ENCODE data around the gene SAMSN1.
A peak's percentile ranks its signal among the peaks of the same experiment; 100 is the strongest.

The SAMSN1 gene

DNA sequence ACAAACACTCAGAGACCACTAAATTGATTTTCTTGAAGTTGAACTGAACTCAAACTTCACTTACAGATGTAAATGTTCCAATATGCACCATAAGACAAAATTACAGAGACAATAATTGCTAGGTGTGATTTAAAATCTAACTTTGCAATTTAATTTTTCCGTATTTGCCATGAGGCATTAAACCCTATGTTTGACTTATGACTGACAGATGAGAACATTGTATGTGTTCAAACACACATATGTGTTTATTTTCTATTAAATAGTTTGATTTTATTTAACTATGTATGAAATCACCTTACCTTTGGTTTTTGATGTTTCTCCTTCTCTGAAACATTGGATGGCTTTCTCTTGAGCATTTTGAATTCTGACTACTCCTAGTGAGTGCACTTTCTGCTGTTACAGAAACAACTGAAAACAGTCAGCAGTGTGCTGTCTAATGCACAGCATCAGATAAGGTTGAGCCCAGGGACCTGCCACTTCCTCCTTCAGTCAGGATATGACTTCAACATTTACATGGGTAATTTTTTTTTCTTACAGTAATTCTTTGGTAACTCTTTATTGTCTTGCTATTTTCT is at the start of gene SAMSN1:
Gene SAMSN1, minus strand, starts transcription at position 410 of the 575 bp plus-strand sequence. Its CDS starts 54 bp downstream, at position 356.
- DNase-seq (ENCODE audit: low spot score) = peak; percentile 51

GRCh38 chr21:14595449-14595848 is 49.3 kb upstream of the SAMSN1 start:
- no peak for DNase-seq (ENCODE audit: low spot score)

DNA sequence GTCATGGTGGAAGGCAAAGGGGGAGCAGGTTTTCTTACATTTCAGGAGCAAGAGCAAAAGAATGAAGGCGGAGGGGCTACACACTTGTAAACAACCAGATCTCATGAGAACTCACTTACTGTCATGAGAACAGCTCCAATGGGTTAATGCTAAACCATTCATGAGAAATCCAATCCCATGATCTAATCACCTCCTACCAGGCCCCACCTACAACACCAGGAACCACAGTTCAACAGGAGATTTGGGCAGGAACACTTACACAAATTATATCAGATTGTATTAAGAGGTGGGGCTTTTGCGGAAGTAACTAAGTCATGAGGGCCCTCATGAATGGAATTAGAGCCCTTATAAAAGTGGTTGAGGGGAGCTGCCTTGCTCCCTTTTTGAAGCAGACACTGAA is 48.9 kb upstream of the SAMSN1 start:
- no peak for DNase-seq (ENCODE audit: low spot score)

GRCh38 chr21:14593230-14593629 is 47.1 kb upstream of the SAMSN1 start:
- no peak for DNase-seq (ENCODE audit: low spot score)

- no peak for DNase-seq (ENCODE audit: low spot score)
Measured at GRCh38 chr21:14592296-14593000, 46.3 kb upstream of the SAMSN1 start.

DNA sequence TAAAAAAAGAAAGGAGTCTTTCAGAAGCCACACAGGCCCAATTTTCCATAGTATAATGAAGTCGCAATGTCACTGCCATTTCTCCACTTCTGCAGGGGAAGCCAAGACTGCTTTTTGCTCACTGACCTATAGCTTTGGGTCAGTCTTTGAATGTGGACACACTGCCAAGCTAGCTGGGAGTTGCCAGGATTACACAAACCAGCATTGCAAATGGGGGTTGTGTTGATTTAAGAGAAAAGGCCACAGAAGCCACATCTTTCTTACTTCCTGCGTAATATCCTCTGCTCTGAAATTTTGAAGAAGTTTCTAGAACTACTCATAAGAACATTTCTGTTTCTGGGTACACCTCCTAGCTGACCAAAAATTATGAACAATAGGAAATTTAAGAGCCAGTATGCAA is 45.8 kb upstream of the SAMSN1 start:
- no peak for DNase-seq (ENCODE audit: low spot score)

DNA sequence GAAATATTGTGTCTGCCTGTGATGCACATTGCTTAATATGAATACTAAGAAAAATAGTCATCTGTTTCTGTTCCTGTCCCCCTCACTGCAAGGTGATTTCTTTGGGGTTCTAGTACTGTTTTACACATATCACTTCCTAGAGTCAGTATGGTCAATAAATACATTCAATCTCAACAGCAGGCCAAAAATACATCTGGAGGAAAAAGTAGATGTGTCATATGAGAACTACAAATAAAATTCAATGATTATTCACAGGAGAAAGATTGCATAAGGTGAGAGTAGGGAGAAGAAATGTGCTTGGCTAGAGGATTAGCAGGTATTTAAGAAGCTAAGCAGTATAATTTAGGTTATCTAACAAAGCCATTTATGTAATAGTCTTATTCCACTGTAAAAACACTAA is 45.3 kb upstream of the SAMSN1 start:
- no peak for DNase-seq (ENCODE audit: low spot score)

GRCh38 chr21:14589855-14590563 is 43.9 kb upstream of the SAMSN1 start:
- no peak for DNase-seq (ENCODE audit: low spot score)

DNA sequence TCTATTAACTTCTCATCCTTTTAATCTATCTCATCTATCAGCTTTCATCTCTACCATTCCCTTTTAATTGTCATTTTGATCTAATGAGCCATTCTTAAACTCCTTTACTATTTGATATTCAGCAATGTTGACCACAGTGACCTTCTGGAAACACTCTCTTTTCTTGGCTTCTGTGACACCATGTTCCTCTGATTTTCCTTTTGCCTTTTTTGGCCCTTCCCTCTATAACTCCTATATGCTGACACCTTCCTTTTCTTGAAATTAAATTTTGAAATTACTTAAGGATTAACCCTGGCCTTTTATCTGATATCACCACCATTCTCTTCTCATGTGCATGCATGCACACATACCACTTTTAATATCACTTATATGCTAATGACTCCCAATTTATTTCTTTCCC is 41.2 kb upstream of the SAMSN1 start:
- DNase-seq (ENCODE audit: low spot score) = no peak

GRCh38 chr21:14585122-14585521 is 39.0 kb upstream of the SAMSN1 start:
- DNase-seq (ENCODE audit: low spot score) = no peak

DNA sequence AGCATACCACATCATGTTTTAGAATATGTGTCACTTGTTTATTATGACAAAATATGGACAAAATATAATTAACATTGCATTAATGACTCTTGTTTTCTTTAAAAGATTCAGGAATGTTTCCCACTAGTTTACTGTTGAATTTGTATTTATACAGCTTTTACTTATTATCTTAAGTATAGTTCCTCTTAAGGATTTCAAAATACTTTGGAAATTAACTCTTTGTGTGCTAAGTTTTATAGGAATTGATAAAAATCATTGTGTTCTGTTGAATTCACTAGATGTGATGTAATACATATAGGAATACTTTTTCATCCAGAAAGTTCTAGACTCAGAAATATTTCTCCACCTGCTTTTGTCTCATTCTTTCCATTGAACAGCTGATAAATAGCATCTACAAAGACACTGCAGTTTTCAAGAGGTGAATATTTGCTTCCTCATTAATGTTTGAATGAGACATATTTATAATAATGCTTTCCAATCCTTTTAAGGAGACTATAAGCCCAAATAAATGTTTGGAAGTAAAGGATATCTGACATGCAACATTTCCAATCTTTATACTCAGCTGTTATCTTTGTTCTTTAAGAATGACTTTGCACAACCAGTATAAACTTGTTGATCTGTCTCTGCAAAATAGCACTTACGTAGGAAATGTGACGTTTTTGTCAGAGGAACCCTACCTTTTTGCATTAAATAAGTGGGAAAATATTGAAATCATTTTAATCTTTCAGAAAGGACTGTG is 38.4 kb upstream of the SAMSN1 start:
- DNase-seq (ENCODE audit: low spot score) = no peak

DNA sequence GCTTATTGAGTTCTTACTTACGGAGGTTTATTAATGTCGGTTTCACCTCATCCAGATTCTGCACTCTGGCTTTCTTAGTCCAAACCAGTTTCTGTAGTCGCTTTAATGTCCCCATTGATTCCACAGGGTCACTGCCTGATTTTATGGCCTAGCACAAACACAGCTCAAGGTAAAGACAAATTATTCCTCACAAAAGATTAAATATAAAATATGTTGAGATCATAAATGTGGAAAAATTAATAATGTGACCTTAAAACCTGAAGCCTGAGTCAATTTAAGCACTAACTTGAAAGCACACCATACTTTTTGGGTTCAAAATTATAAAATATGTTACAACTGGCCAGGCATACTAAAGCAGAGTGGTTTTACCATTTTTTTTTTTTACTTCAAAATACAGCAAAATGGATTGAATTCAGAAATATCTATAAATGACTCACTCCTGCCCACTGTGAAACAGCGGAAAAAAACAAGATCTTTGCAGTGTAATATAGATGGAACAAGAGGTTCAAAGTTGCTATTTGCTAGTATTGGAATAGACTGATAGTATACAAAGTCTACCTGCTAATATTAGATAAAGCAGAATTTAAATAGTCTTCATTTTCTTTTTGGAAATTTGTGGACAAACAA is 37.6 kb upstream of the SAMSN1 start:
- no peak for DNase-seq (ENCODE audit: low spot score)

GRCh38 chr21:14582934-14583628 is 37.0 kb upstream of the SAMSN1 start:
- no peak for DNase-seq (ENCODE audit: low spot score)

- no peak for DNase-seq (ENCODE audit: low spot score)
Measured at GRCh38 chr21:14581902-14582457, 35.9 kb upstream of the SAMSN1 start.

- DNase-seq (ENCODE audit: low spot score) = no peak
Measured at GRCh38 chr21:14573244-14573643, 27.1 kb upstream of the SAMSN1 start.

DNA sequence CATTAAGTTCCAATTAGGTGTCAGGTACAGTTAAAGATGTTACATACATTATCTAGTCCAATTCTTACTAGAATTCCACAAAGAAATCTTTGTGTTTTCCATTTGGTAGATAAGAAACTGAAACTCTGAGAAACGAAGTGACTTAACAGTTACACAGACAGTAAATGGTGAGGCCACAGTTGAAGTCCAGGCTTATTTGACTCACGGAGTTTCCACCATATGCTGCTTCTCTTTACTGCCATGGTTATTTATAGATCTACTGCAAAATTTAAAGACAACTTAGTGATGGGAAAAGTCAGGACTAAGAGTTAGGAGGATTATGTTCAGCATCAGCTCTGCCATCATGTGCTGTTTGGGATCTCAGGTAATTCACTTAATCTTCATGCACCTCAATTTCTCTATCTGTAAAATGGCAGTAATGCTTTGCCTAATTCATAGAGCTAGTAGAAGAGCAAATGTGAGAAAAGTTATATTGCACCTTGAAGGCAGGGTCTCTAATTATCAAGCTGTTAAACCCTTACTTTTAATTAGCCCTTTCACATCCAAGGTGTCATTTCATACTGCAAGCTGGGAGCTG is 26.2 kb upstream of the SAMSN1 start:
- no peak for DNase-seq (ENCODE audit: low spot score)

DNA sequence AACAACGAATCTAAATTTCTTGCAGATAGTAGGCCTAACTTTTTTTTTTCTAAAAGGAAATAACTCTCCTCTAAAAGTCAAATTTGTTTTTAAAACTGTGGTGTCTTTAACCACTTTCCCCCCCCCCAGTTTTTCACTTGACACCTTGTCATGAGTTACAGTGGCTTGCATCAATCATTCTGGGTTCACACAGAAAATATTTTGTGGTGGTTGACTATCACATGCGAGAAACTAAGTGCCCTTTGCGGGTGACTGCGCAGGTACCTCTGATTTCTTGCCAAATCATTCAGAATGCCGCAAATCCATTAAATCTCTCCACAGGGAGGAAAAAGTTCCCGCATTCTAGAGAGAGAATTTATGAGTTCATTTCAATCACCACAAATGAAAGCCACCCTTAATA is 23.8 kb upstream of the SAMSN1 start:
- no peak for DNase-seq (ENCODE audit: low spot score)

DNA sequence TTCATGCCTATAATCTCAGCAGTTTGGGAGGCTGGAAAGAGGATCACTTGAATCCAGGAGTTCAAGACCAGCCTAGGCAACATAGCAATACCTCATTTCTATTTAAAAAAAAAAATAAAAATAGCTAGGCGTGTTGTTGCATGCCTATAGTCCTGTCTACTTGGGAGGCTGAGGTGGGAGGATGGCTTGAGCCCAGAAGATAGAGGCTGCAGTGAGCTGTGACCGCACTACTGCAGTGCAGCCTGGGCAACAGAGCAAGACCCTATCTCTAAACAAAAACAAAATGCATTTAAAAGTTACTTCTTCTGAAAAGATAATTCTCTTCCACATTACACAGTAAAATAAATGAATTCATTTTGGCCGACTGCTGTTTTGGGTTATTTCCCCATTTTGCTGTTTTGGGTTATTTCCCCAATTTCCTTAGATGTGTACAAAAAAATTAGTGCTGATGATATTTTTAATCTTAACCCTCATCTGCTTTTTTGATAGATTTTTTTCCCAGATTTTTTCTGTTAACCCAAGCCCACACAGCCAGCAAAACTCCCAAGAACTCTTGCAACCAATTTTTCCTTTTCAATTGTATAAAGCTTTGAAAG is 23.0 kb upstream of the SAMSN1 start:
- DNase-seq (ENCODE audit: low spot score) = no peak

GRCh38 chr21:14567331-14568279 is 21.5 kb upstream of the SAMSN1 start:
- DNase-seq (ENCODE audit: low spot score) = no peak
